Measurements from ENCODE around the gene MALRD1. TPM values are rescaled to one million over a fixed set of nuclear protein-coding genes. Genes with fewer than 3 reads are reported as not detected.

Gene MALRD1
- total RNA-seq, 4 donors from 2014 or later, result 0.50 to 2.8 (median 1.6) TPM

DNA sequence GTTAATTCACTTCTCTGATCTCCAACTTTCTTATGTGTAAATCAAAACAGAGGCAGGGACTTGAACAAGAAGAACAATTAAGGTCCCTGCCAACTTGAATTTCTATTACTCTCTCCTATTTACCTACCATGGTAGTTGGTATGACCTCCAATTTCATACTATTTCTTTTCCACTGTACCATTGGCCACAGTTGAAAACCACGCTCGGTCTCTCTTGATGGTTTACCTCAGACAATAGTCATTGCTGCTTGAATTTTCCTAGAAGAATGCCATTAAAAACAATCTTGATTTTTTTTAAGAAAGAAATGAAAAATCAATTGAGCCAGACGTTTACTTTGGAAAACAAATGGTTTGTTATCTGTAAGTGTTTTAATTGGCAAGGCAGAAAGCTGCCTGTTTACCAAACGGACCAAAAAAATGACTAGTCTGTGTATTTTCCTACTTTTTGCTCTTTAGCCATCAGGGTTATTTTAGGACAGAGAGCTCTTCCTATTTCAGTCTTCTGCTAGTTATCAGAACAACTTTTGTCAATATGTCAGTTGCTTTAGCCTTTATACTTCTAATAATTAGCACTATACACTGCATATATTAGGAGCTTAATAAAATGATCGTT is 610.1 kb downstream of the MALRD1 start:
- Histone ChIP-seq H3K36me3 (no peaks in the 10 kb centered on the region), H3K27me3 (no peaks in the 10 kb centered on the region), H3K4me3 (no peak overlapping the region), H3K4me1 (peaks cover 0 to 6% (median 0%) of the 10 kb centered on the region in 3 donors), H3K27ac (no peak overlapping the region), H3K9me3 (no peaks in the 10 kb centered on the region)
- ATAC-seq, result no peak
- TF ChIP-seq, protein P1, sequence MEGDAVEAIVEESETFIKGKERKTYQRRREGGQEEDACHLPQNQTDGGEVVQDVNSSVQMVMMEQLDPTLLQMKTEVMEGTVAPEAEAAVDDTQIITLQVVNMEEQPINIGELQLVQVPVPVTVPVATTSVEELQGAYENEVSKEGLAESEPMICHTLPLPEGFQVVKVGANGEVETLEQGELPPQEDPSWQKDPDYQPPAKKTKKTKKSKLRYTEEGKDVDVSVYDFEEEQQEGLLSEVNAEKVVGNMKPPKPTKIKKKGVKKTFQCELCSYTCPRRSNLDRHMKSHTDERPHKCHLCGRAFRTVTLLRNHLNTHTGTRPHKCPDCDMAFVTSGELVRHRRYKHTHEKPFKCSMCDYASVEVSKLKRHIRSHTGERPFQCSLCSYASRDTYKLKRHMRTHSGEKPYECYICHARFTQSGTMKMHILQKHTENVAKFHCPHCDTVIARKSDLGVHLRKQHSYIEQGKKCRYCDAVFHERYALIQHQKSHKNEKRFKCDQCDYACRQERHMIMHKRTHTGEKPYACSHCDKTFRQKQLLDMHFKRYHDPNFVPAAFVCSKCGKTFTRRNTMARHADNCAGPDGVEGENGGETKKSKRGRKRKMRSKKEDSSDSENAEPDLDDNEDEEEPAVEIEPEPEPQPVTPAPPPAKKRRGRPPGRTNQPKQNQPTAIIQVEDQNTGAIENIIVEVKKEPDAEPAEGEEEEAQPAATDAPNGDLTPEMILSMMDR (IDR thresholded peaks at IDR 0.05), result no peak
- TF ChIP-seq POLR2A (IDR thresholded peaks at IDR 0.05) (no peak), POLR2AphosphoS5 (IDR thresholded peaks at IDR 0.05) (no peak), EP300 (IDR thresholded peaks at IDR 0.05) (no peak)
- 64 to 70% methylated on average over 5 of the region's 5 CpGs for WGBS, 2 donors (ENCODE audit: low coverage in 1 of 2)

DNA sequence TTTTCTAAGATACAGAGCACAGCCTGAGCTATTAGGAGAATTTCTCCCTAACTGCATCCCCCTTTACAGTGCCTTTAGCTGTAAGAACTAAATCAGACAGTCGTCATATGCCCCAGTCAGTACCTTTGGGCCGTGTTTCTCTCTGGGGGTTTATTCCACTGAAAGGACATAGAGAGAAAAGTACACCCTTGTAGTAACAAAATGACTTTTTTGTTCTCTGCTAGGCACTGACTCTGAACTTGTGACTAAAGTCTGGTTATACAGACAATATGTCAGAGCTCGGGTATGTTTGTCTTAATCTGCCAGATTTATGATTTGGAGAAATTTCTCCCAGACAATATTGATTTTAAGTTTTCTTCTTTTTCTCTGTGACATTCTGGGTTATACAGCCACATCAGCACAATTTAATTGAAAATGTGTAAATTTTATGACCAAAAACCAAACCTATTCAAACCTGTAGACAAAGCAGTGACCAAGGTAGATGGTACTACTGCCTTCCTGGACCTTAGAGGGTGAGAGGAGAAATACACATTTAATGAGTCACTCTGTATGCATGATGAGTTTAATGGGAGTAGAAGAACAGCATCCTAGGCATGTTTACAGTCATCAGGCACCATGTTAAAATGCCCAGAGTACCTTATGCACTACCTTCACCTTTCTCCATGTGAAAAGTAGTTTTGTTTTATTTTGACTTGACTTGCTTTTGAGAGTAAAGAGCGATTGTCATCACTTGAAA is 611.5 kb downstream of the MALRD1 start:
- Histone ChIP-seq H3K27ac (no peak overlapping the region), H3K9me3 (no peaks in the 10 kb centered on the region), H3K4me3 (no peak overlapping the region), H3K36me3 (no peaks in the 10 kb centered on the region), H3K4me1 (no peaks in the 10 kb centered on the region), H3K27me3 (no peaks in the 10 kb centered on the region)
- no peak for TF ChIP-seq POLR2A (IDR thresholded peaks at IDR 0.05)
- no peak for TF ChIP-seq EP300 (IDR thresholded peaks at IDR 0.05)
- ATAC-seq, result no peak
- 64 to 84% methylated on average over 4 of the region's 4 CpGs for WGBS, 2 donors (ENCODE audit: low coverage in 1 of 2)

DNA sequence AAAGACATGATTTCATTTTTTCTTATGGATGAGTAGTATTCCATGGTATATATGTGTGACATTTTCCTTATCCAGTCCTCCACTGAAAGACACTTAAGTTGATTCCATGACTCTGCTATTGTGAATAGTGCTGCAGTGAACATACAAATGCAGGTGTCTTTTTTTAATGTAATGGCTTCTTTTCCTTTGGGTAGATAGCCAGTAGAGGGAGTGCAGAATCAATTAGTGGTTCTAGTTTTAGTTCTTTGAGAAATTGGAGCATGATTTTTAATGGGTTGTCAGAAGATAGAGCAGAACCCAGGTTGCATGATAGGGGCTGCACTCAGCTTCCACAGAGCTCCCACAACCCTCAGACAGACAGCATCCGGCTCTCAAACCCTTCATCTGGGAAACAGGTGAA is 614.7 kb downstream of the MALRD1 start:
- Histone ChIP-seq H3K9me3 (no peaks in the 10 kb centered on the region), H3K27me3 (no peaks in the 10 kb centered on the region), H3K36me3 (no peaks in the 10 kb centered on the region), H3K4me3 (no peak overlapping the region), H3K27ac (no peak overlapping the region), H3K4me1 (no peaks in the 10 kb centered on the region)
- no peak for TF ChIP-seq POLR2AphosphoS5 (IDR thresholded peaks at IDR 0.05)
- TF ChIP-seq, protein P1 (IDR thresholded peaks at IDR 0.05), result no peak
- no peak for TF ChIP-seq POLR2A (IDR thresholded peaks at IDR 0.05)
- TF ChIP-seq EP300 (IDR thresholded peaks at IDR 0.05), result no peak
- ATAC-seq, result no peak
- WGBS, 2 donors (ENCODE audit: low coverage in 1 of 2), result 100% methylated on average over 1 of the region's 1 CpG

DNA sequence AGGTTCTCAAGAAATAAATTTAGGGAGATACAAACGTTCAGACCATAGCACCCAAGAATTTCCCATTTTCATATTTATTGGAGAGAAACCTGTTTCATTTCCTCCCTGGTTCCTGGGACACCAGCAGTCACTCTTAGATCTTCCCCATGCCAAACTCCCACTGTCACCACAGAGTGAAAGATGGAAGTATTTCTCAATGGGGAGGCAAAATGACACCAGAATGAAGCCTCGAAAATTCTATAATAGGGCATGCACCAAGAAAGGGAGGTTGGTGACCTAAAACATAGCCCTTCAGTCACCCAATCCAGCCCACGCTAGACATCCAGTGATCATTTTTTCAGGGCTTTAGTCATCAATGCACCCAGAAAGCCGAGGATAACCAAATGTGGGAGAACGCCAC is 619.5 kb downstream of the MALRD1 start:
- H3K4me1 ChIP-seq, result no peaks in the 10 kb centered on the region
- no peak for ATAC-seq
- H3K4me3 ChIP-seq, result no peak overlapping the region
- no peaks in the 10 kb centered on the region for H3K36me3 ChIP-seq
- H3K9me3 ChIP-seq, result no peaks in the 10 kb centered on the region
- TF ChIP-seq POLR2AphosphoS5 (IDR thresholded peaks at IDR 0.05), result no peak
- TF ChIP-seq POLR2A (IDR thresholded peaks at IDR 0.05), result no peak
- TF ChIP-seq, protein P1 (IDR thresholded peaks at IDR 0.05), result no peak
- TF ChIP-seq EP300 (IDR thresholded peaks at IDR 0.05), result no peak
- H3K27ac ChIP-seq, result no peak overlapping the region
- 88 to 100% methylated on average over 2 to 5 of the region's 5 CpGs for WGBS, 2 donors (ENCODE audit: low coverage in 1 of 2)
- no peaks in the 10 kb centered on the region for H3K27me3 ChIP-seq

DNA sequence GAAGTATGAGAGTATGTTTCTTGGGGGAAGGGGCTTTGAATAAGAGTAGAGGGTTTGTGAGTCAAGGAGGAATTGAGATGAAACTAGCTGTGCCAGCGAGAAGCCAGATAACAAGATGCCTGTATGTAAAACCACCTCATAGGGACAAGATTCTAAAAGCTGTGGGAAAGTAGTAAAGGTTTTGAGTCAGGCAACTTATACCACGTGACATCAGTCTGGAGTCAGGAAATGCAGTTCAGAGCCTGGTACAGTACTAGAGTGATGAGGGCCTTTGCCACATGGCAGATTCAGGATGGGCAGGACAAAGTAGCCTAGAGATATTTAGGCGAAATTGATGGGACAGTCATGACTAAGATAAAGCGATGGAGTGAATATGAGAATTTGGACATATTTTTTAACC is 627.5 kb downstream of the MALRD1 start:
- no peak overlapping the region for H3K27ac ChIP-seq
- 86 to 94% methylated on average over 3 to 4 of the region's 4 CpGs for WGBS, 2 donors (ENCODE audit: low coverage in 1 of 2)
- H3K4me1 ChIP-seq, result no peaks in the 10 kb centered on the region
- no peaks in the 10 kb centered on the region for H3K36me3 ChIP-seq
- TF ChIP-seq POLR2AphosphoS5 (IDR thresholded peaks at IDR 0.05) (no peak), POLR2A (IDR thresholded peaks at IDR 0.05) (no peak), EP300 (IDR thresholded peaks at IDR 0.05) (no peak)
- ATAC-seq, result no peak
- H3K9me3 ChIP-seq, result peaks cover 0 to 18% (median 0%) of the 10 kb centered on the region in 3 donors
- H3K27me3 ChIP-seq, result no peaks in the 10 kb centered on the region
- no peak overlapping the region for H3K4me3 ChIP-seq

DNA sequence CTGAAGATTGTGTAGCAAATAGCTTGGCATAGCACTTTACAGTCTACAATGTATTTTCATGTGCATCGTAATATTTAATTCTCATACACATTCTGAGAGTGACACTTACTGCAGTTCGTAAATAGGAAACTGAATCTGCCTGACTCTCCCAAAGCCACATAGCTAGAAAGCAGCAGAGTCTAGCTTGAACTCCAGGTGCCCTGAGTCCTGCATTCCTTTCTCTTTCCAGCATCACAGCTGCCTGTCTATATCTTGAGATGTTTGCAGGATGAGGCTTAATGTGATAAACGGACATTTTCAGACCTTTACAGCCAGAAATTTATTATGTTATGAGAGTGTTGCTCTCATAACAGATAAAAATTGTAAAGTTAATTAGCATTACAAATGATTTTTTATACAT is 634.8 kb downstream of the MALRD1 start:
- Histone ChIP-seq H3K27ac (no peak overlapping the region), H3K27me3 (no peaks in the 10 kb centered on the region), H3K4me3 (no peak overlapping the region), H3K36me3 (no peaks in the 10 kb centered on the region), H3K4me1 (no peaks in the 10 kb centered on the region), H3K9me3 (peaks cover 0 to 19% (median 0%) of the 10 kb centered on the region in 3 donors)
- TF ChIP-seq, protein P1 (IDR thresholded peaks at IDR 0.05), result no peak
- TF ChIP-seq POLR2AphosphoS5 (IDR thresholded peaks at IDR 0.05), result no peak
- TF ChIP-seq EP300 (IDR thresholded peaks at IDR 0.05), result no peak
- ATAC-seq, result no peak
- WGBS, 2 donors (ENCODE audit: low coverage in 1 of 2), result 64% methylated on average over 3 of the region's 3 CpGs
